ENCODE data around the gene FAM174C. TPM values are rescaled to one million over a fixed set of nuclear protein-coding genes. Genes with fewer than 3 reads are reported as not detected.

FAM174C gene
- polyA plus RNA-seq, 1 donor: 16.3 TPM

DNA sequence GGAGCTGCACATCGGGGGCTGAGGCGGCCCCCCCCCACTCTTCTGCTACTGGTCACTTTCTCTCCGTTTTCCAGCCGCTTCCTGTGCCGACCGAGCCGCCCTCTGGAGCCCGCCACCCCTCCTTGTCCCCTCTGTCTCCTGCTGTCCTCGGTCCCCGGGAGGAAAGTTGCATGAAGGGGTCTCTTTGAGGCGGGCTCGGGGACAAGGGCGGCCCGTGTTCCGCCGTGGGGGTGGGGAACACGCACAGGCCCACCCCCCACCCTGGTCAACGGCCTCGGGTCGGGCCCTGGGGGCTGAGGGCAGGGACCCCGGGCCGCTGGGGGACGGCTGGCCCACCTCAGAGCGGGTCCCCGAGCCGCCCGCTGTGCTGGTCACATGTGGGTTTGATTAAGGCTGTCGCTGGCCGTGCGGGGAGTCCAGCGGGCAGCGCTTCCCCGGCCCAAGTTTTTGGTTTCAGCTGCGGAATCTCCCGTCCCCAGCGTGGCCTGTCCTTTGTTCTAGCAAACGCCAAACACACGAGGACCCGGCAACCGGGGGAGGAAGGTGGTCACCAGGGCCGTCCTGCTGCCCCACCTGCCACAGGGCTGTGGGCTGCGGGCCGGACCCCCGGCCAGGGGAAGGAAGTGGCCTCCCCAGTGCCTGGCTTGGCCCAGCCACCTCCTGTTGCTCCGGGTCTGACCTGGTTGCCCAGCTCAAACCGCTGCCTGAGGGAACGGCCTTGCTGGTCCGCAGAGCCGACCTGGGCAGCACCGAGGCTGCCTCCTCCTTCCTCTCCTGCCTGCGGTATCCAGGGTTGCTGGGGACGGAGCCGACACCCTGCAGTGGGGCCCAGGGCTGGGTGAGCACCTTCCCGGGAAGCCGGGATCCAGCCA, 12.3 kb downstream of the FAM174C start:
- no peak for DNase-seq

DNA sequence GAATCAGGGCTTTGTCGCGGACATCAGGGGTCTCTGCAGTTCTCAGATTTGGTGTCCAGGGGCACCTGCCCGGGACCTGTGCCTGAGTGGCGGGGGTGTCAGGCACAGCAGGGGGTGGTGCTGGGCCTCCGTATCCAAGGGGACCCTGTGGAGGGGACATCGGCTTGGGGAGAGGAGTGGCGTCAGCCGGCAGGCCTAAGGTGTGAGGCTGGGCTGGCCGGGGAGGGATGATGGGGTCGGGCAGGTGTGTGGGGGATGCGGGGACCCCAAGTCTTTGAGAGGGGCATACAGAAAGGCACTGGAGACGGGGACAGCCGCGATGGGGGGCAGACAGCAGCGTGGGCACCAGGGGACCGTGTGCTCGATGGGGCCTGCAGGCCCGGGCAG, 12.9 kb downstream of the FAM174C start:
- no peak for DNase-seq

DNA sequence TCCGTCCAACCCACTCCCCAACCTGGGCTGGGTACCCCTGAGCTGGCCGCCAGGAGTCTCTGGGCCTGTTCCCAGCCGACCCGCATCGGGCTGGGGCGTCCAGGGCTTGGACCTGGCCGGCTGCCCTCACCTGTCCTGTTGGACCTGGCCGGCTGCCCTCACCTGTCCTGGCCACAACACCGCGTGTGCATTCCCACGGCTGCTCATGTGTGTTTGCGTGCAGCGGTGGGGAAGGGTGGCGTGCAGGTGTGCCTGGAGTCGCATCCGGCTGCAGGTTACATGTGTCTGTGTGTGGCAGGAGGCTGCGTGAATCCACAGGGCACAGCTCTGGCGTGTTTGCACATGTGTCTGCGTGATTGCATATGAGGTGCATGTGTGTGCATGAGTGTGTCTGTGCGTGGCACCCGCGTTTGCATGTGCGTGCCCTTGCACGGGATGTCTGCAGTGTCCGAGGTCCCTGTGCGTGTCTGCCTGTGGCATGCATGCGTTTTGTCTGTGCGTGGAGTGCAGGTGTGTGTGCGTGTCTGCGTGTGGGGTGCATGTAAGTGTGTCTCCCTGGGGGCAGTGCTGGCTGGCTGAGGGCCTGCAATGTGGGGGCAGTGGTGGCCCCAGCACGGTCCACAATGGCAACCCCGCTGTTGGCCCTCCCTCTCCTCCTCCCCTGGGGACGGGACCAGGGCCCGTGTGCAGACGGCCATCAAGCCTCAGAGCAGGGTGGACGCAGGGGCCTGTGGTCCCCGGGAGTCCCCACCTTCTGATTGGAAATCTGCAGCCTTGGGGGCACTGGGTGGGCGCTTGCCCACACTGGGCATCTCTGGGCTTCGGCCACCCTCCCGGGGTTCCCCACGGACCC, 13.7 kb downstream of the FAM174C start:
- no peak for DNase-seq

DNA sequence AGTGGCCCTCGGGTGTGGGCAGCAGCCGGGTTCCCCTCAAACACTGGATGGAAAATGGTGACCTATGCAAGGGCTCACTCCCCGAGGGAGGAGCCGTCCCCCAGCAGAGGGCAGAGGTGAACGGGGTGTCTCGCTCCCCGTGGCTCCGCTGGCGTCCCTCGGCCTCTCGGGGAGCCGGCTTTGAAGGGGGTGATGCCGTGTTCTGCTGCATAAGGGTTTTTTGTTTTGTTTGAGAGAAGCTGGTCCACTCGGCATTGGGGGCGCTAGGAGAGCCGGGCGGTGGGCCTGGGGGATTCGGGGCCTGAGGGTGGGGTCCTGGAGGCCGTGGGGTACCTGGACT, 14.3 kb downstream of the FAM174C start:
- DNase-seq: no peak

DNA sequence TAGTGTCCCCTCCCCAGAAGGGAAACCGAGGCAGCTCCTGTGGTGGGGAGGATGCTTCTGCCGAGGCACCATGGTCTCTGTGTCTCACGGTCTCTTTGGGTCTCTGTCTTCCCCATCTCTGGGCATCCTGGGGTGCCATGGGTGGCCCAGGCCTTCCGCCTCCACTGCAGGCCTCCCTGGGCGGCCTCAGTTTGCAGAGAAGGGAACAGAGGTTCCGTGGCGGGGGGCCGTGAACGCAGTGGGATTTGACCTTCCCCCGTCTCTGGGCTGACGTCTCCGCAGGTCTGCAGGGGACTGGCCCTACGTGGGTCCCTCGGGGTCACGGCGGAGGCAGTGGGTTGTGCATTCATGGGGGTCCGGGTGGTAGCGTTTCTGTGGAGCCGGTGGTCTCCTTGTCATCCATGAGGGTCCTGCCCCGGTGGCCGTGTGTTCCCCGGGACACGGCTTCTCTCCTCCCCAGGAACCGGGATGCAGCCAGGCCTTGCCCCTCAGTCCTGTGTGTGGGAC, 14.9 kb downstream of the FAM174C start:
- no peak for DNase-seq

DNA sequence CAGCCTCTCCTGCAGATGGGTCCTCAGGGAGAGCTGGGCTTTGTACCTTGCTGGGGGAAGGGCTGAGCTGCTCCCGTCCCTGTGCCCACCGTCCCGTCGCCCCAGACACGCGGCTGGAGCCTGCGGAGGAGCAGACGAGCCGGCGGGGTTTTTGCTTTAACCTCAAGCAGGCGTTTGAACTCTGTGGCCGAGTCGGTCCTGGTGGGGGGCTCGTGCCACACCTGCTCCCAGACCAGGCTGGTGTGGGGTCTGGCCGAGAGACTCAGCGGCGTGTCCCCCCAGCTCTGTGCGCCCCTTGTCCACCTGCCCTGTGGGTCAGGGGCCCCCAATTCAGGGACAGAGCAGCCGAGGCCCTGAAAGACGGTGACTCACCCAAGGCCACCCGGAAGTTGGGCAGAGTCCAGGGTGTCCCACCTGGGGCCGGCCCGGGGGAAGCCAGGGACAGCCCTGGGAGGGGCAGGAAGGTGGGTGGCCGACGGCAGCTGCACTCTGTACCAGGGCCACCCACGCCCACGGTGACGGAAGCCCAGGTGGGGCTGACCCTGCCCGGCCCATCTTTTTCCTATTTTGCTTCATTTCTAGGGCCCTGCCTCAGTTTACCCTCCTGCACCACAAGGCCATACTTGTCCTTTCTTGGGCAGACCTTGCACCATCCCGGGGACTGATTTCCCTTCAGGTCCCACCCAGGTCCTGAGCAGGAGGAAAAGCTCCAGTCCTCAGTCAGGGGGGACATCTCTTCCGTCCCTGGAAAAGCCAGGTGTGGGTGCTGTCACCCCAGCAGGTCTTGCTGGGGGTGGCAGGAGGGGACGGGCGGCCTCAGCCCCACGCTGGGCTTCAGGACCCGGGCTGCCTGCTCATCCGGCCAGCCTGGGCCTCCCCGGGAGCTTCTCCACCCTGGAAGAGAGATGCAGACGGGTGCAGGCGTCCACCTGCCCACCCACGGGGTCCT, 15.6 kb downstream of the FAM174C start:
- no peak for DNase-seq

DNA sequence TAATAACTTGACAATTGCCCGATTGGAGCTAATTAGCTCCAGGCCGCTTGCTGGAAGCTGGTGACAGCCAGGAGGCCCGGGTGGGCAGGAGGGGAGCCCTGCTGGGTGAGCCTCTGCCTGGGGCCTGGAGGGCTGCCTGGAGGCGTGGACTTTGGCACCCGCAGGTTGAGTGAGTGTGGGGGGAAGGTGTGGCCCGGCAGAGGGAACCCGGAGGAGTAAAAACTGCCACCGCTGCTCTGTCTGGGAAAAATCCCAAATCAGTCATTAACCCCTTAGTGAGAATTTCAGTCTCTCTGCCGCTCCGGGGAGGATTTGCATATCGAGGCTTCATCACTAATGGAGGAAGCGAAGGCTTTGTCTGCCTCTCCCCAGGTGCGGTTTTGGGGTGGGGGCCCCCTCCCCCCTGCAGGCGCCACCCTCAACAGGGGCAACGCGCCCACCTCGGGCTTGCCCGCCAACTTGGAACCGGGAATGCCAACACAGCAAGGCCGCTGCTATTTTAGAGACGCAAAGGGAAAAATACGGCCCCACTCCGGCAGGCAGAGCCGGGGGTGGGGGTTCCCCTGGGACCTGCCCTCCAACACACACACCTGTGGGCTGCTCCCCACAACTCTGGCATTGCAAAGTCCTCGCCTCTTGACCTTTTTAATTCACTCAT, 16.6 kb downstream of the FAM174C start:
- no peak for DNase-seq

DNA sequence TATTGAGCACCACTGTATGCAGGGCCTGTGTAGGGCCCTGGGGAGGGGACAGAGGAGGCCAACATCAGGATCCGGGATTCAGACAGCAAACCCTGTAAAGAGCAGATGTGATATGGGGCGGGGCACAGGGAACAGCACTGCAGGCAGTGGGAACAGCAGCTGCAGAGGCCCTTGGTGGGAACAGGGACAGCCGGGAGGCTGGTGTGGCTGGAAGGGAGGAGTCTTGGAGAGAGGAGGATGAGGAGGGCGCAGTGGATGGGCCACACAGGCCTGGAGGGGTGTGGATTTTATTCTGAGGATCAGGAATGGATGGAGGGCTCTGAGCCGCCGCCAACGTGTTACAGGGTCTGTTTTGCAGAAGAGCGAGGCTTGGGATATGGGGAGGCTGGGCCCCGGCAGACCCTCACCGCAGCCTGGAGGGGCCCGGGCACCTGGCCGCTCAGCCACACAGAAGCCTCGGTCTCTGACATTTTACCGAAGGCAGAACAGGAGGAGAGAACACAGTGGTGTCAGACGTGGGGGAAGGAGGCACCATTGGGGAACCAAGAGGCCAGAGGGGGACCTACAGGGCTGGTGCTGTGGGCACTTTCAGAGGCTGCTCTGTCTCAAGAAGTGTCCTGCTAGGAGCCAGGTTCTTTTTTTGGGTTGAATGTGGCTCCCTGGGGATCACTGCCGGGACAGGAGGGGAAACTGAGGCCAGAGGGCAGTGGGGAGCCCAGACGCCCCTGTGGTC, 17.3 kb downstream of the FAM174C start:
- no peak for DNase-seq

DNA sequence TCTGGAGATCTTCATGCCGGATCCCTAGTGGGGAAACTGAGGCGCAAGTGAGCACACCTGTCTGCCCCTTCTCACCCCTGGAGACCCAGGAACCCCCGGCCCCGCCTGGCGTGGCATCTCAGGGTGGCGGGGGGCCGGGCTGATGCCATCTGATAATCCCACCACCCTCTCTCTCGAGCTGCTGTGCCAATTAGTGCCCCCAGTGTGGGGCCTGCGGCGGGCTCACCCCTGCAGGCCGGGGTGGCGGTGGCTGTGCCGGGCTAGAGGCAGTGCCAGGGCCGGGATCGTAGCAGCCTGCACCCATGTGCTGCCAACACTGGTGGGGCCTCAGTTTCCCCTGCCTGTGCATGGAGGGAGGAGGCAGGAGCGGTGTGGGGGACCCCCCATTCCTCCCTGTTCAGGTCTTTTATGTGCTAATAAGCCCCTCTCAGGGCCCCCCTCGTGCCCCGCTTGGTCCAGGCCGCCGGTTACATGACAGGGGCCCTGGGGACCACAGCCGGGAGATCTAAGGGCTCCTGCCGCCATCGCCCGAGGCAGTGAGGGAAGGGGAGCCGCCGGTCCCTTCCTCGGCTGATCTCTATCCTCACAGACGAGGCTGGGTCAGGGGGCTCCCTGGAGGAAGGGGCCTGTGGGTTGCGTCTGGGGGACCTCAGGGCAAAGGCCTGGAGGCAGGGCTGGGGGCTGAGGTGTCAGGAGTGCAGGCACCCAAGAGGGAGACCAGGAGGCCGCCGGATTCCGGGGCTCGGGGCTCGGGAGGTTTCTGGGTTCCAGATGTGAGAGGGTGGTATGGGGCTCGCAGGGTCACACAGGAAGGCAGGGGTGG, 18.7 kb downstream of the FAM174C start:
- no peak for DNase-seq

DNA sequence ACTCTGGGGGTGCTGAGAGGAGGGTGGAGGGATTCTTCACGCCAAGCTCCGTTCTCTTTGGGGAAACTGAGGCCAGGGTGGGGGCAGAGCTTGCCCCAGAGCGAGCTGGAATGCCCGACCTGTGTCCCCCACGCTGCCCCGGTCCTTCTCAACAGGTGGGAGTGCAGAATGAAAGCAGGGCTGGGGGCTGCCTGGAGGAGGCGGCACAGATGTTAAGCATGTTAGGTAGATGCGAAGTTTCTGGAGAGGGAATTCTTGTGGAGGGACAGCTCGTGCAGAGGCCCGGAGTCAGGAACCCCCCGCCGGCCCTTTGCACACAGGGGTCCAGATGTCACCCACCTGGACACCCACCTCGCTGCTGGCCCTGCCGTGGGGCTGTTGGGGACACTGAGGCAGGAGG, 19.4 kb downstream of the FAM174C start:
- no peak for DNase-seq

DNA sequence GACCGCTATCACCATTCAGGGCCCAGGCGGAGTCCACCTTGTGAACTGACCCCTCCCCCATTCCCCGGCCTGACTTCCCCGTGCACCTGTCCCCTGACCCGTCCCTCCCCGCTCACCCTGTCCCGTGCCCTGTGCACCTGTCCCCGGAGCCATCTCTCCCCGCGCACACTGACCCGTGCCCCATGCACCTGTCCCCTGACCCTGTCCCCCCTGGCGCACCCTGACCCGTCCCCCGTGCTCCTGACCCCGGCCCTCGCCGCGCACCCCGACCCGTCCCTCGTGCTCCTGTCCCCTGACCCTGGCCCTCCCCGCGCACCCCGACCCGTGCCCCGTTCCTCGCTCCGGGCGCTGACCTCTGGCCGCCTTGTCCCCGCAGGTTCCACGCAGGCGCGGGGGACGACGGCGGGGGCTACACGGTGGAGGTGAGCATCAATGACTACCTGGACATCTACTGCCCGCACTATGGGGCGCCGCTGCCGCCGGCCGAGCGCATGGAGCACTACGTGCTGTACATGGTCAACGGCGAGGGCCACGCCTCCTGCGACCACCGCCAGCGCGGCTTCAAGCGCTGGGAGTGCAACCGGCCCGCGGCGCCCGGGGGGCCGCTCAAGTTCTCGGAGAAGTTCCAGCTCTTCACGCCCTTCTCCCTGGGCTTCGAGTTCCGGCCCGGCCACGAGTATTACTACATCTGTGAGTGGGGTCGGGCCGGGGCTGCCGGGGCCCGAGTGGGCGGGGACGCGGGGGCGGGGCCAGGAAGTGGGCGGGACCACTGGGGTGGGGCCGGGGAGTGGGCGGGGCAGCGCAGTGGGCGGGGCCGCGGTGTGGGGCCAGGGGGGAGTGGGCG, 20.1 kb downstream of the FAM174C start:
- DNase-seq: no peak

DNA sequence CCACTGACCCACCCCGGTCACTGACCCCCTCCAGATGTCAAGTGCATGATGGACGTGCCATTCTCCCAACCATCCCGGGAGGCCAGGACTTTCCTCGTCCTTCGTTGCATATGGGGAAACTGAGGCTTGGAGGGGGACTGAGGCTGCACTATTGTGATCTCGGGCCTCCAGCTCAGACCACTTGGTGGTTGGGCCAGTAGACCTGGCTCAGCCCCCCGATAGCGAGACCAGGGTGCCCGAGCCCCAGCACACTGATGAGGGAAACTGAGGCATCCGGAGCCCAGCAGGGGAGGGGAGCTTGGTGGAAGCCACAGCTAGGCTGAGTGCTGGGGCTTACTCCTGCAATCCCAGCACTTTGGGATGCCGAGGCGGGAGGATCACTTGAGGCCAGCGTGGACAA, 20.7 kb downstream of the FAM174C start:
- no peak for DNase-seq

DNA sequence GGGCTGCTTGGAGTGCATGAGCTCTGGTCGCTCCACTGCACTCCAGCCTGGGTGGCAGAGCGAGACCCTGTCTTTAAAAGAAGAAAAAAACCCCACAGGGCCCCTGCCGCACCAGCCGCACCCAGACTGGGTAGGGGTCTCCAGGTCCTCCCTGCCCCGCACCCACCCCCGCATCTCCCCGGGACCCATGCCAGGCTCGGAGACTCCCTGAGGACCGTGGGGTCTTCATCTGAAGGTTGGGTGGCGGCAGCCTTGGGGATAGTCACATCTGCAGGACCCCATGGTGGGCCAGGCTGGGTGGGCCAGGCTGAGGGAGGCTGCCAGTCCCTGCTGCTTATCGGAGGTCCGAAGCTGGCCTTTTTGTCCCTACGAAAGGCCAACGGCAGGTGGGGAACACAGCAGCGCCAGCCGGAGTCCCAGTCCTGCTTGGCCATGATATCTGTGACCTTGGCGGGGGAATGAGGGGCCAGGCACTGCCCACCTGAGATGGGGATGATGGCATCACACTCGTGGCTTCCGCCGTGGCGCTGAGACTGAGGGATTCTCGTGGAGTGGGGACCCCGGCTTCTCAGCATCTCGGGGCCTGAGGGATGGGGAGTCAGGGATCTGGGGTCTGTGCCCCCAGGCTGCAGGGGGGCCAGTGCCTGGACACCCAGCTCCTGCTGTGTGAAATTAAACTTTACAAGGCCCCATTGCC, 21.4 kb downstream of the FAM174C start:
- no peak for DNase-seq

DNA sequence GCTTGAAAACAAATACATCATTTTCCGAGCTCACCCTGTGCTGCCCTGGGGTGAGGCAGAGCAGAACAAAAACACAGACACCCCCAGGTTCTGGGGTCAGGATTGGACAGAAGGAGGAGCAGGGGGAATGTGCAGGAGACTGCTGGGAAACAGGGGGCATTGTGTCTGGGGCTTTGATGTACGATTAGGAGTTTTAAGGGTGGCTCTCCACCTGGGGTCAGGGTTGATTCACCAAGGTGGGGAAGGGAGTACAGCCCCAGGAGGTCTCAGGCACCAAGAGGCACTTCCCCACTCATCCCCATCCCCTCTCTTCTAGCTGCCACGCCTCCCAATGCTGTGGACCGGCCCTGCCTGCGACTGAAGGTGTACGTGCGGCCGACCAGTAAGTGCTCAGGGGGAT, 22.9 kb downstream of the FAM174C start:
- DNase-seq: no peak

DNA sequence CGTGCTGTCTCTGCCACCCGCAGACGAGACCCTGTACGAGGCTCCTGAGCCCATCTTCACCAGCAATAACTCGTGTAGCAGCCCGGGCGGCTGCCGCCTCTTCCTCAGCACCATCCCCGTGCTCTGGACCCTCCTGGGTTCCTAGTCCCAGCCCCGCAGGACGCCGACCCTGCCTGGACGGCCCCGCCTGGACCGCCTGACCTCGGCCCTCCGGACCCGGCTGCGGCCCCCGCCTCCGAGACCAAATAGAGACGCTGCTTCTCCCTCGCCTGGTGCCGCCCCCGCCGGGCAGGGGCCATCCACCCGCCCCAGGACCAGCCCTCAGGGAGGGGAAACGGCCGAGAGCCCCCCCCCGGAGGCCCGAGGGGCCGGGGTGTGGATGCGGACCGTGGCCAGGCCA, 24.5 kb downstream of the FAM174C start:
- no peak for DNase-seq

DNA sequence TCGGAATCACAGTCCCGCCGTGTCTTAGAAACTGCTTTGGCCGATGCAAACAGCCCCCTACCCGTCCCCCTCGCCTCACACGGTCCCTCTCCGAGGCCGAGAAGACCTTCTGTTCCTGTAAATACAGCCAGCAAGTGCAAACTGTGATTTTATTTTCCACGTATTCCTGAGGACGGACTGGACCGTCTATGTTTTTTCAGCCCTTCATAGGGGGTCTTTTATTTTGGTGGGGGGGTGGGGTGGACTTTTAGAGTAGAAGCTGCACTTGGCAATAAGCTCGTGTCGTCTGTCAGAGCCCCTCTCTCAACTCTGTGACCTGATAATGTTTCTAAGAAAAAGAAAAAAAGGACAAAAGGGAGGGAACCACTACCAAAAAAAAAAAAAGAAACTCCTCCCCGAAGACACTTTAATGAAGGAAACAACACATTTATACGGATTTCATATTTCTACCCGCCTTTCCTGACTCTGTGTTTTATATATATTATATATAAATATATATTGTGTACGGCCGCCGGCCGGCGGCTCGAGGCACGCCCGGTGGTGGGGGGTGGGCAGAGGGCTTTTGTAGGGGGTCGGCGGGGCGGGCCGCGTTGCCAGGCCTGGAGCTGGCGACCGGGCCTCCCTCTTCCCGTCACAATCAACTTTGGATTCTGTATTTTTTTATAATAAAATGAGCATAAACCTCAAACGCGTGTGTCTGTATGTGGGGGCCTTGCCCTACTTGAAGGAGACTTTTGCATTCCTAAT, 25.6 kb downstream of the FAM174C start:
- DNase-seq: no peak

DNA sequence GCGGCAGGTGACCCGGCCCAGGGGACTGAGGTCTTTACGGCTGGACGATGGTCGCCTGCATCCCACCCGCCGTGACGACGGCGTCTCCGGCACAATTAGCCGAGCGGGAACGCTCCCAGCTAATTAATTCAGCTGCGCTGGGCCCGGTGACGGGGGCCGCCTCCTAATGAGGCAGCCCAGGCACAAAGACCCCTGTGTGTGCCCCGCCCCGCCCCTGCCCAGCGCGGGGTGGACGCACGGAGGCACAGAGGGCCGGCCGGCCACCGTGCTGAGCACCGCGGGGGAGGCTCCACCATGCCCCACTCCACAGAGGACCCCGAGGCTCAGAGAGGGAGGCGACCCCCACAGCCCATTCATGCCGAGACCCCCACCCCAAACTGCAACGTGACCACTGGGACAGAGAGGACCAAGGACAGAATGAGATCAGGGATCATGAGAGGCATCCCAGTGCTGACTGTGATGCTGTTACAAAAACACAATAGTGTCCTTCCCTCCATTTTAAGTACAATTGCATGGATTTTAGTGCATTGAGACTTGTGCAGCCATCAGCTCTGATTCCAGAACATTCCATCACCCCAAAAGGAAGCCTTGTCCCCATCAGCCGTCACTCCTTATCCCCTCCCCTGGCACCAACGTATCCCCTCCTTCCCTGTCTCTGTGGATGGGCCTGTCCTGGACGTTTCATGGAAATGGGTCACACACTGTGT, 27.4 kb downstream of the FAM174C start:
- no peak for DNase-seq
